Mucosa of descending colon (tissue), 3 donors: ENCODE data around the gene TRIP13. TPM values are rescaled to one million over a fixed set of nuclear protein-coding genes. Genes with fewer than 3 reads are reported as not detected.

Experiments
- ATAC-seq: fragments of 200-7000 bp; cut with Tn5 transposase; one replicate; pipeline ENCODE4 v1.9.1; 2020; ENCODE audit warnings: mild to moderate bottlenecking, moderate library complexity
- DNase-seq, 3 donors: peaks; one replicate each; pipeline ENCODE4 v3.0.0-alpha.2; 2020
- H3K36me3 ChIP-seq: fragments of 200-600 bp; one replicate; pipeline ENCODE4 v1.8.0; 2021; ENCODE audit warnings: low read depth, mild to moderate bottlenecking
- H3K4me1 ChIP-seq: fragments of 200-600 bp; one replicate; pipeline ENCODE4 v1.8.0; 2021; ENCODE audit warnings: low read depth, mild to moderate bottlenecking
- H3K4me3 ChIP-seq: fragments of 200-600 bp; one replicate; pipeline ENCODE4 v1.8.0; 2021; ENCODE audit warnings: mild to moderate bottlenecking
- H3K9me3 ChIP-seq: fragments of 200-600 bp; one replicate; pipeline ENCODE4 v1.8.0; 2021; ENCODE audit warnings: mild to moderate bottlenecking
- intact Hi-C, 2 donors: fragments of 100-400 bp; cut with DNase I in 1 of 2; cut with micrococcal nuclease in 1 of 2; formaldehyde crosslinking; loops; one replicate each; pipeline versions ENCODE4 v1.11.0 to v1.11.1; 2022; cut with DNase I, micrococcal nuclease
- total RNA-seq, 3 donors: library from RNA; stranded (reverse); fragmentation: NEBNext Ultra II Directional in 2 of 3; extraction: Animal tissue kit (Norgen Biotek cat#: 25700) in 2 of 3; gene quantifications; one replicate each; pipeline versions ENCODE4 v1.2.1 to v1.2.4, GENCODE V29; 2021 to 2023
- TF ChIP-seq, protein P1 (sequence below): fragments of 200-600 bp; IDR thresholded peaks from one replicate; pipeline ENCODE4 v1.8.0; 2022; ENCODE audit warnings: antibody characterized with exemption, mild to moderate bottlenecking
- donor health status: DM: no; HTN: no; CAD: no; lungs with moderate emphysema.
- donor health status: DM: no; HTN: no; CAD: no.
- donor health status: DM: no; HTN: yes; CAD: no.

TRIP13 gene
- total RNA-seq, 3 donors from 2014 or later = 1.4 to 7.1 (median 2.1) TPM

DNA sequence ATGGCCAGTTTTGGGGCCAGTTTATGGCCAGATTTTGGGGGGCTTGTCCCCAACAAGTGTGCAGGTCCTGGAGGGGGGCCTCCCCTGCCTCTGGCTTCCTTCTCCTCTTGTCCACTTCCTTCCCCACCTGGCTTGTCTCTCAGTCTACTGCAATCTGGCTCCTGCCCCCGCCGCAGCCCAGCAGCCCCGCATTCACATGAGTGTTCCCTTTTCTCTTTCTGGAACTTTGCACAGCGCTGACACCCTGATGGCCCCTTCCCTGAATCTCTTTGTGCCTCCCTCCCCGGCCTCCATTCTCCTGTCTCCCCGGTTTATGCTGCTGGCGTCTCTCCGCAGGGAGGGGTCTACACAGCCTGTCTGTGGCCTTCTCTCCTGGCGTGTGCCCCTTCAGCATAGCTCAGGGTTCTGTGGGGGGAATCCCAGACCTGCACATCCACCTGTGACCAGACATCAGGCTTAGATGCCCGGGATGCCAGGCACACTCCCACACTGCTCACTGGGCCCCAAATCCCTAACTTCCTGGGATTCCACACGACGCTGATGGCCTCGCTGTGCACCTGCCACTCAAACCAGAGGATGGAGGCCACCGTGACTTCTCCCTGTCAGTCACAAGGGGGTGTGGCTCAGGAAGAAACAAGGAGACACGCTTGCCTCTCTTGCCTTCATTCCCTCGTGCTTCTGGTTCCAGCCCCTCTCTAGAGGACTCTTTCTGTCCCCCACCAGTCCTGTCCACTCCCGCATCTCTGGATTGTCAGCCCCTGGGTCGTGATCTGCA is 17.5 kb downstream of the TRIP13 start:
- TF ChIP-seq, protein P1, sequence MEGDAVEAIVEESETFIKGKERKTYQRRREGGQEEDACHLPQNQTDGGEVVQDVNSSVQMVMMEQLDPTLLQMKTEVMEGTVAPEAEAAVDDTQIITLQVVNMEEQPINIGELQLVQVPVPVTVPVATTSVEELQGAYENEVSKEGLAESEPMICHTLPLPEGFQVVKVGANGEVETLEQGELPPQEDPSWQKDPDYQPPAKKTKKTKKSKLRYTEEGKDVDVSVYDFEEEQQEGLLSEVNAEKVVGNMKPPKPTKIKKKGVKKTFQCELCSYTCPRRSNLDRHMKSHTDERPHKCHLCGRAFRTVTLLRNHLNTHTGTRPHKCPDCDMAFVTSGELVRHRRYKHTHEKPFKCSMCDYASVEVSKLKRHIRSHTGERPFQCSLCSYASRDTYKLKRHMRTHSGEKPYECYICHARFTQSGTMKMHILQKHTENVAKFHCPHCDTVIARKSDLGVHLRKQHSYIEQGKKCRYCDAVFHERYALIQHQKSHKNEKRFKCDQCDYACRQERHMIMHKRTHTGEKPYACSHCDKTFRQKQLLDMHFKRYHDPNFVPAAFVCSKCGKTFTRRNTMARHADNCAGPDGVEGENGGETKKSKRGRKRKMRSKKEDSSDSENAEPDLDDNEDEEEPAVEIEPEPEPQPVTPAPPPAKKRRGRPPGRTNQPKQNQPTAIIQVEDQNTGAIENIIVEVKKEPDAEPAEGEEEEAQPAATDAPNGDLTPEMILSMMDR = no peak
- ATAC-seq (no peak), DNase-seq (no peak)
- no peaks in the 10 kb centered on the region for H3K4me1 ChIP-seq
- intact Hi-C loops = no loop called here
- no peaks in the 10 kb centered on the region for H3K9me3 ChIP-seq
- no peaks in the 10 kb centered on the region for H3K36me3 ChIP-seq
- H3K4me3 ChIP-seq = no peak overlapping the region

DNA sequence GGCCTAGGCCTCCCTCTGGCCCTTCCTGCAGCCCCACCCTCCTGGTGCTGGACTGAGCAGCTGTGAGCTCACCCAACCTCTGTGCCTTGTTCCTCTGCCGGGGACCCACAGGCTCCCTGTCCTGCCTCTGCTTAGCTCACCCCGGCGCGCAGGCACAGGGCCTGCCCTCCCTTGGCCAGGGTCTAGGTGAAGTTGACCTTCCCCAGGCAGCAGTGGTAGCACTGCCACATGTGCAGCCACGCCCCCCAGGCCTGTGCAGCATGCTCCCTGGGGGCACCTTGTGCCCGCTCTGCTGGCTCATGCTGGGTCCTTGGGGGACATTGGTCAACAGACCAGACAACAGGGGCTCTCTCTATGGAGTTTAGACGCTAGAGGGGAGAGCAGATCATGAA is 18.1 kb downstream of the TRIP13 start:
- no peak overlapping the region for H3K4me3 ChIP-seq
- intact Hi-C loops = no loop called here
- H3K4me1 ChIP-seq = no peaks in the 10 kb centered on the region
- ATAC-seq = no peak
- H3K36me3 ChIP-seq = no peaks in the 10 kb centered on the region
- TF ChIP-seq, protein P1 = no peak
- no peaks in the 10 kb centered on the region for H3K9me3 ChIP-seq
- no peak for DNase-seq

DNA sequence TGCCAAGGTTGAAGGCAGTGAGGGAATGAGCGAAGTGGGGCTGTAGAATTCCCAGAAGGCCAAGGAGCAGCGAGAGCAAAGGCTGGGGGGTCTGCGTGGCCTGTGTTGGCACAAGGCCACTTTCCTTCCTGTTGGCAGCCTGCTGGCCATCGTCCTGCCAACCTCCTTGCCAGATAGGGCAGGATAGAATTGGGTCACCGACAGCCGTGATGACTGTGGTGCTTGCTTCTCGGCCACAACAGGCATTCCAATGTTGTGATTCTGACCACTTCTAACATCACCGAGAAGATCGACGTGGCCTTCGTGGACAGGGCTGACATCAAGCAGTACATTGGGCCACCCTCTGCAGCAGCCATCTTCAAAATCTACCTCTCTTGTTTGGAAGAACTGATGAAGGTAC is 18.9 kb downstream of the TRIP13 start:
- intact Hi-C loops = no loop called here
- no peak for ATAC-seq
- Histone ChIP-seq H3K4me1 (no peaks in the 10 kb centered on the region), H3K4me3 (no peak overlapping the region), H3K36me3 (no peaks in the 10 kb centered on the region), H3K9me3 (no peaks in the 10 kb centered on the region)
- TF ChIP-seq, protein P1 = no peak
- no peak for DNase-seq

DNA sequence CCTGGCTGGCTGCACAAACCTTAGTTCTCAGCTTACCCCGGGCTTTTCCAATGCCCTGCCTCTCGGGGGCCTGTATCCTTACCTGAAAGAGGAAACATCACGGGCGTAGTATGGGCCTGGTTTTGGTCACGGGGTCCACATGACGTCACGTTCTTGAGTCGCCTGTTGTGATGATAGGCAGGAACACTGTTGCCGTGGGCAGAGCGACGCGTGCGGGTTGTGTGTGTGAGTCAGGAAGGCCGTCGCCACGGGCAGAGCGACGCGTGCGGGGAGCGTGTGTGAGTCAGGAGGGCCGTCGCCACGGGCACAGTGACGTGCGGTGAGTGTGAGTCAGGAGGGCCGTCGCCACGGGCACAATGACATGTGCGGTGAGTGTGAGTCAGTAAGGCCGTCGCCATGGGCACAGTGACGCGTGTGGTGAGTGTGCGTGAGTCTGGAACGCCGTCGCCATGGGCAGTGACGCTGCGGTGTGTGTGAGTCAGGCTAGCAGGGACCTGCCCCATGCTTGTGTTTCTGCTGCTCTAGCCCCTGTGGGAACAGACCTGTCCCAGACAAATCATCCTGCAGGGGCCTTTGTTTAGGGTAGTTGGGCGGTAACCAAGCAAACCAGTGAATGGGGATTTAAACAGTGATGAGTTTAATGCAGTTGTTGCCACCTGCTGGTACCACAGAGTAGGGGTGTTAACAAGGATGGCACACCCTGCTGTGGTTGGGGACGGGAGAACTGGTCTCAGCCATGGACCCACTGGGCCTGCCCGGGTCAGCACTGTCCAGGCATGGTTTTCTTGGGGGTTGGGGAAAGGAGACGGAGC is 19.8 kb downstream of the TRIP13 start:
- no peaks in the 10 kb centered on the region for H3K36me3 ChIP-seq

DNA sequence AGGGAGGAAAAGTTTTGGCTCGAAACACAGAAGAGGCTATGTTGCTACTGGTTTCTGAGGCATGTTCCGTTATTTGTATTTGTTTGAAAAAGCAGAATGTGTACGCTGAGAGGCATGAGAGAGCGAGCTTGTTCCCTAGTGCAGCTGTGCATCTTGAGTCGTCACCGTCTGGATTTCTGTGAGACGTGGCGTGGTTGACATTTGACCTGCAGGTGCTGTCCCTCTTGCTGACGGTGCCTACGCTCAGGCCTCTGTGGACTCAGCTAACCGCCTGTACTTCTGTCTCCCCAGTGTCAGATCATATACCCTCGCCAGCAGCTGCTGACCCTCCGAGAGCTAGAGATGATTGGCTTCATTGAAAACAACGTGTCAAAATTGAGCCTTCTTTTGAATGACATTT is 21.5 kb downstream of the TRIP13 start:
- no peaks in the 10 kb centered on the region for H3K36me3 ChIP-seq
- DNase-seq = no peak
- no peaks in the 10 kb centered on the region for H3K9me3 ChIP-seq
- H3K4me3 ChIP-seq = no peak overlapping the region
- no peak for ATAC-seq
- intact Hi-C loops = no loop called here
- no peaks in the 10 kb centered on the region for H3K4me1 ChIP-seq
- TF ChIP-seq, protein P1 = no peak

More for the DNA sequence above, 19.8 kb downstream of the TRIP13 start:
- no peak overlapping the region for H3K4me3 ChIP-seq
- TF ChIP-seq, protein P1 = no peak
- no peaks in the 10 kb centered on the region for H3K4me1 ChIP-seq
- ATAC-seq = peak; percentile 29
- H3K9me3 ChIP-seq = no peaks in the 10 kb centered on the region
- no peak for DNase-seq
- intact Hi-C loops = no loop called here
